Measurements from ENCODE around the gene IRF2BP2. TPM values are rescaled to one million over a fixed set of nuclear protein-coding genes. Genes with fewer than 3 reads are reported as not detected.

IRF2BP2 gene
- total RNA-seq, 1 donor from 2014 or later = 126 TPM

DNA sequence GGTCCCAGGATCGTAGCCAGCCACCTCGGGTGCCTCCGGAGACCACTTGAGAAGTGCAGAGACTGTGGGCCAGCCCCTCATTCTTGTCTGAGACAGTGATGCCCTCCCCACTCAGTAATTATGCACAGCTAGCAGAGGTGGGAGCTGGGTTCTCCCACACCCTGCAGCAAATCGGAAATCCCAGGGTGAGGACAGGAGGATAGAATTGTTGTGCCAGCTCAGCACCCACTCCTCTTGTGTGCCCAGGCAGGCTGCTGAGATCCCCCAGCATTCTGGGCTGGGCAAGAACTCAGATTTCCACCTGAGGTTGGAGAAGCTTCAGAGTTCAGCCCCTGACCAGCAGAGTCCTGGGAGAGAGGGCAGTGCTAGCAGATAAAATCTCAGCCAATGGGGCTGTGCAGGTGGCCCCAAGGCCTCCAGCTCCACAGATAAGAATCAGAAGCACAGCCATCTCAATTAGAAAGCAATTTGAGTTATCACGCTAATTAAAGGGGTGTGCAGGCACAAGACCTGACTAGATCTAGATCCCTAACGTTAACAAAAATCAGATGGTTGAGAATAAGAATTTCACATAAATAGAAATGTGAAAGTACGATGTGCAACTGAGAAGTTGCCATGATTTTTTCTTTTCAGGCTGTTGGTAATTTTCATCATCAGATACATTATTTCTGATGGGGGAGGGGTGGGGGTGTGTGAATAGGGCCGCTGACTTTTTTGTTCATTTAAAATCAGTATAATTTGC is 45.5 kb upstream of the IRF2BP2 start:
- H3K4me1 ChIP-seq = peaks cover 14% of the 10 kb centered on the region
- intact Hi-C loops (cut with micrococcal nuclease) = no loop called here
- TF ChIP-seq, protein P1, sequence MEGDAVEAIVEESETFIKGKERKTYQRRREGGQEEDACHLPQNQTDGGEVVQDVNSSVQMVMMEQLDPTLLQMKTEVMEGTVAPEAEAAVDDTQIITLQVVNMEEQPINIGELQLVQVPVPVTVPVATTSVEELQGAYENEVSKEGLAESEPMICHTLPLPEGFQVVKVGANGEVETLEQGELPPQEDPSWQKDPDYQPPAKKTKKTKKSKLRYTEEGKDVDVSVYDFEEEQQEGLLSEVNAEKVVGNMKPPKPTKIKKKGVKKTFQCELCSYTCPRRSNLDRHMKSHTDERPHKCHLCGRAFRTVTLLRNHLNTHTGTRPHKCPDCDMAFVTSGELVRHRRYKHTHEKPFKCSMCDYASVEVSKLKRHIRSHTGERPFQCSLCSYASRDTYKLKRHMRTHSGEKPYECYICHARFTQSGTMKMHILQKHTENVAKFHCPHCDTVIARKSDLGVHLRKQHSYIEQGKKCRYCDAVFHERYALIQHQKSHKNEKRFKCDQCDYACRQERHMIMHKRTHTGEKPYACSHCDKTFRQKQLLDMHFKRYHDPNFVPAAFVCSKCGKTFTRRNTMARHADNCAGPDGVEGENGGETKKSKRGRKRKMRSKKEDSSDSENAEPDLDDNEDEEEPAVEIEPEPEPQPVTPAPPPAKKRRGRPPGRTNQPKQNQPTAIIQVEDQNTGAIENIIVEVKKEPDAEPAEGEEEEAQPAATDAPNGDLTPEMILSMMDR (IDR thresholded peaks at IDR 0.05; ENCODE audit: borderline replicate concordance) = no peak
- H3K27ac ChIP-seq (replicated peaks) = no peak overlapping the region
- H3K27me3 ChIP-seq (ENCODE audit: low read depth) = no peaks in the 10 kb centered on the region
- H3K36me3 ChIP-seq = no peaks in the 10 kb centered on the region
- no peak overlapping the region for H3K4me3 ChIP-seq
- no peak for DNase-seq
- no peaks in the 10 kb centered on the region for H3K9me3 ChIP-seq (replicated peaks)

DNA sequence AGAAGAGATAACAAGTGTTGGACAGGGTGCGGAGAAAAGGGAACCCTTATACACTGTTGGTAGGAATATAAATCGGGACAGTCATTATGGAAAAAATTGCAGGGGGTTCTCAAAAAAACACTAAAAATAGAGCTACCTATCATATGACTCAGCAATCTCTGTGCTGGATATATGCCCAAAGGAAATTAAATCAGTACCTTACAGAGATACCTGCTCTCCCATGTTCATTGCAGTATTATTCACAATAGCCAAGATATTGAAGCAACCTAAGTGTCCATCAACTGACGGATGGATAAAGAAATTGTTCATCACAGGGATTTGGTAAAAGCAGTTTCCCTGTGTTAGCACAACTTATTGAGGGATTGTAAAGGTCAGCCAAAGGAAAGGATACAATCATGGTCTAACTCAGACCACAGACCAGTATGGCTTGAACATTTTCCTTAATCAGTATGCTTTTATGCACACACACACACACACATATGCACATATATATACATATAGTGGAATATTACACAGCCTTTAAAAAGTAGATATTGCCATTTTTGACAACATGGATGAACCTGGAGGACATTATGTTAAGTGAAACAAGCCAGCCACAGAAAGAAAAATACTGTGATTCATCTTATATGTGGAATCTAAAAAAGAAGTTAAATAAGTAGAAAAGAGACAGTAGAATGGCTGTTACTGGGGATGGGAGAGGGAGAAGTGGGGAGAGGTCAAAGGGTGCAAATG is 44.2 kb upstream of the IRF2BP2 start:
- Histone ChIP-seq H3K4me3 (no peak overlapping the region), H3K27me3 (ENCODE audit: low read depth) (no peaks in the 10 kb centered on the region), H3K9me3 (replicated peaks) (no peaks in the 10 kb centered on the region), H3K4me1 (peaks cover 14% of the 10 kb centered on the region), H3K27ac (replicated peaks) (no peak overlapping the region), H3K36me3 (no peaks in the 10 kb centered on the region)
- intact Hi-C loops (cut with micrococcal nuclease) = no loop called here
- TF ChIP-seq, protein P1 (IDR thresholded peaks at IDR 0.05; ENCODE audit: borderline replicate concordance) = no peak
- DNase-seq = no peak

DNA sequence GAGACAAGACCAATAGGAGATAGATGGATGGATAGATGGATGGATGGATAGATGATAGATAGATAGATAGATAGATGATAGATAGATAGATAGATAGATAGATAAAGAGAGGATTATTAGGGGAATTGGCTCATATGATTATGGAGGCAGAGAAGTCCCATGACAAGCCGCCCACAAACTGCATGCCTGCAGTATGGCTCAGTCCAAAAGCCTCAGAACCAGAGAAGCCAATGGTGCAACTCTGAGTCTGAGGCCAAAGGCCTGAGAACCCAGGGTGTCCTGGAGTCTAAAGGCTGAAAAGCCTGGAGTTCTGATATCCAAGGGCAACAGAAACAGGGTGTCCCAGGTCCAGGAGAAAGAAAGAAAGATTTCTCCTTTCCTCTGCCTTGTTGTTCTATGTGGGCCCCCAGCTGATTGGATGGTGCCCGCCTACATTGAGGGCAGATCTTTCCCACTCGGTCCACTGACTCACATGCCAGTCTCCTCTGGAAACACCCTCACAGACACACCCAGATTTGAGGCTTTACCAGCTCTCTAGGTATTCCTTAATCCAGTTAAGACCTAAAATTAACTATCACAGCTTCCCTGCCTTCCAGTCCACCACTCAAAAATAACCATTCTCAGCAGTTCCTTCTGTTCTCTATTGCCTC is 39.6 kb upstream of the IRF2BP2 start:
- no peak overlapping the region for H3K27ac ChIP-seq (replicated peaks)
- intact Hi-C loops (cut with micrococcal nuclease) = no loop called here
- DNase-seq = no peak
- peaks cover 7% of the 10 kb centered on the region for H3K9me3 ChIP-seq (replicated peaks)
- no peaks in the 10 kb centered on the region for H3K27me3 ChIP-seq (ENCODE audit: low read depth)
- TF ChIP-seq, protein P1 (IDR thresholded peaks at IDR 0.05; ENCODE audit: borderline replicate concordance) = no peak
- H3K36me3 ChIP-seq = no peaks in the 10 kb centered on the region
- peaks cover 6% of the 10 kb centered on the region for H3K4me1 ChIP-seq
- H3K4me3 ChIP-seq = no peak overlapping the region

DNA sequence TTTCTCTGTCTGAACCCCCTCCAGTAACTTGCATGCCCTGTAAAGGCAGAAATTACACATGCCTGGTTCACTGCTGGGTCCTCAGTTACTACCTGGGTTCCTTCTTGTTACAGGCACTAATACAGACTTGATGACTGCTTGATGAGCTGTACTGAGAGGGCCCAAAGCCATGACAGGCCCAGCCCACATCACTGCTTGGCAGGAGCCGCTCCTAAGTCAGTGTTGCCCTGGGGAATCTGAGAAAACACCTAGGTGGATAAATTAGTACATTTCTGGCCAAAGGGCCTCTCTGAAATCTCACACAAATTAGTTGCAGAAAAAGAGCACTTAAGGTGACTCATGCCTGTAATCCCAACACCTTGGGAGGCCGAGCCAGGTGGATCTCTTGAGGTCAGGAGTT is 37.8 kb upstream of the IRF2BP2 start:
- peaks cover 7% of the 10 kb centered on the region for H3K9me3 ChIP-seq (replicated peaks)
- TF ChIP-seq, protein P1 (IDR thresholded peaks at IDR 0.05; ENCODE audit: borderline replicate concordance) = no peak
- no peak overlapping the region for H3K4me3 ChIP-seq
- no peaks in the 10 kb centered on the region for H3K36me3 ChIP-seq
- DNase-seq = no peak
- H3K4me1 ChIP-seq = peaks cover 6% of the 10 kb centered on the region
- H3K27me3 ChIP-seq (ENCODE audit: low read depth) = no peaks in the 10 kb centered on the region
- intact Hi-C loops (cut with micrococcal nuclease) = no loop called here
- no peak overlapping the region for H3K27ac ChIP-seq (replicated peaks)

DNA sequence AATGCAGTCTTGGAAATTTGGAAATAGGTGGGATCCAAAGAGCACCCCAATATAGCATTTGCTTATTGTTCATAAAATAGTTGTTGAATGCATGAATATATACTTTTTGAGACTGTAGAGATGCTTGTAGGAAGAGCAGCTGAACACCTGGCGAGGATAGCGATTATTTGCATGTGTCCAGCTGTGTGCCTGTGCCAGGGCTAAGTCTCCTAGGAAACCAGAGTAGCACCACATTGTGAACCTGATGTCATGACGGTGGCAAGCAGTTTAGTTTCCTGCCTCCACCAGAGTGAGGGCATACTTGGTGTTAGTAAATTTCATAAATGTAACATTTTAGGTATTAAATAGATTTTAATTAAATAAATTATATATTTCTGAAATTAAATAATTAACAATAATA is 37.3 kb upstream of the IRF2BP2 start:
- H3K27ac ChIP-seq (replicated peaks) = no peak overlapping the region
- no peak overlapping the region for H3K4me3 ChIP-seq
- peaks cover 7% of the 10 kb centered on the region for H3K9me3 ChIP-seq (replicated peaks)
- no peak for DNase-seq
- H3K36me3 ChIP-seq = no peaks in the 10 kb centered on the region
- H3K27me3 ChIP-seq (ENCODE audit: low read depth) = no peaks in the 10 kb centered on the region
- peaks cover 6% of the 10 kb centered on the region for H3K4me1 ChIP-seq
- TF ChIP-seq, protein P1 (IDR thresholded peaks at IDR 0.05; ENCODE audit: borderline replicate concordance) = no peak
- intact Hi-C loops (cut with micrococcal nuclease) = no loop called here
